ENCODE data around the gene BRDT. TPM values are rescaled to one million over a fixed set of nuclear protein-coding genes. Genes with fewer than 3 reads are reported as not detected.

BRDT gene
- total RNA-seq, 1 donor from 2014 or later: not detected

- Histone ChIP-seq H3K36me3 (ENCODE audit: control insufficient read depth, insufficient read depth, low read length) (no peaks in the 10 kb centered on the region), H3K4me3 (ENCODE audit: low read depth, low read length) (no peak overlapping the region), H3K27me3 (ENCODE audit: control insufficient read depth, insufficient read depth, low read length) (no peaks in the 10 kb centered on the region)
- DNase-seq (ENCODE audit: low read depth): no peak
- TF ChIP-seq, protein P1, sequence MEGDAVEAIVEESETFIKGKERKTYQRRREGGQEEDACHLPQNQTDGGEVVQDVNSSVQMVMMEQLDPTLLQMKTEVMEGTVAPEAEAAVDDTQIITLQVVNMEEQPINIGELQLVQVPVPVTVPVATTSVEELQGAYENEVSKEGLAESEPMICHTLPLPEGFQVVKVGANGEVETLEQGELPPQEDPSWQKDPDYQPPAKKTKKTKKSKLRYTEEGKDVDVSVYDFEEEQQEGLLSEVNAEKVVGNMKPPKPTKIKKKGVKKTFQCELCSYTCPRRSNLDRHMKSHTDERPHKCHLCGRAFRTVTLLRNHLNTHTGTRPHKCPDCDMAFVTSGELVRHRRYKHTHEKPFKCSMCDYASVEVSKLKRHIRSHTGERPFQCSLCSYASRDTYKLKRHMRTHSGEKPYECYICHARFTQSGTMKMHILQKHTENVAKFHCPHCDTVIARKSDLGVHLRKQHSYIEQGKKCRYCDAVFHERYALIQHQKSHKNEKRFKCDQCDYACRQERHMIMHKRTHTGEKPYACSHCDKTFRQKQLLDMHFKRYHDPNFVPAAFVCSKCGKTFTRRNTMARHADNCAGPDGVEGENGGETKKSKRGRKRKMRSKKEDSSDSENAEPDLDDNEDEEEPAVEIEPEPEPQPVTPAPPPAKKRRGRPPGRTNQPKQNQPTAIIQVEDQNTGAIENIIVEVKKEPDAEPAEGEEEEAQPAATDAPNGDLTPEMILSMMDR (IDR thresholded peaks at IDR 0.05; ENCODE audit: insufficient read depth, low read length, severe bottlenecking): no peak
- FAIRE-seq: no peak
Measured at GRCh38 chr1:91928026-91928425, 21.2 kb upstream of the BRDT start.

- TF ChIP-seq, protein P1 (IDR thresholded peaks at IDR 0.05; ENCODE audit: insufficient read depth, low read length, severe bottlenecking): no peak
Measured at GRCh38 chr1:91929250-91929649, 20.0 kb upstream of the BRDT start.

GRCh38 chr1:91937613-91938012, 11.6 kb upstream of the BRDT start:
- Histone ChIP-seq H3K4me3 (ENCODE audit: low read depth, low read length) (no peak overlapping the region), H3K27me3 (ENCODE audit: control insufficient read depth, insufficient read depth, low read length) (no peaks in the 10 kb centered on the region), H3K36me3 (ENCODE audit: control insufficient read depth, insufficient read depth, low read length) (no peaks in the 10 kb centered on the region)
- DNase-seq (ENCODE audit: low read depth) (no peak), FAIRE-seq (no peak)
- TF ChIP-seq, protein P1 (IDR thresholded peaks at IDR 0.05; ENCODE audit: insufficient read depth, low read length, severe bottlenecking): no peak

More at GRCh38 chr1:91929250-91929649, 20.0 kb upstream of the BRDT start:
- FAIRE-seq (no peak), DNase-seq (ENCODE audit: low read depth) (no peak)
- Histone ChIP-seq H3K36me3 (ENCODE audit: control insufficient read depth, insufficient read depth, low read length) (no peaks in the 10 kb centered on the region), H3K27me3 (ENCODE audit: control insufficient read depth, insufficient read depth, low read length) (no peaks in the 10 kb centered on the region), H3K4me3 (ENCODE audit: low read depth, low read length) (no peak overlapping the region)

GRCh38 chr1:91940496-91940895, 8.7 kb upstream of the BRDT start:
- Histone ChIP-seq H3K27me3 (ENCODE audit: control insufficient read depth, insufficient read depth, low read length) (no peaks in the 10 kb centered on the region), H3K4me3 (ENCODE audit: low read depth, low read length) (no peak overlapping the region), H3K36me3 (ENCODE audit: control insufficient read depth, insufficient read depth, low read length) (no peaks in the 10 kb centered on the region)
- TF ChIP-seq, protein P1 (IDR thresholded peaks at IDR 0.05; ENCODE audit: insufficient read depth, low read length, severe bottlenecking): no peak
- DNase-seq (ENCODE audit: low read depth) (no peak), FAIRE-seq (no peak)

GRCh38 chr1:91944087-91944486, 5.1 kb upstream of the BRDT start:
- H3K36me3 ChIP-seq (ENCODE audit: control insufficient read depth, insufficient read depth, low read length): no peaks in the 10 kb centered on the region
- H3K27me3 ChIP-seq (ENCODE audit: control insufficient read depth, insufficient read depth, low read length): no peaks in the 10 kb centered on the region
- FAIRE-seq: no peak
- TF ChIP-seq, protein P1 (IDR thresholded peaks at IDR 0.05; ENCODE audit: insufficient read depth, low read length, severe bottlenecking): no peak
- DNase-seq (ENCODE audit: low read depth): peak; percentile 9
- H3K4me3 ChIP-seq (ENCODE audit: low read depth, low read length): no peak overlapping the region

DNA sequence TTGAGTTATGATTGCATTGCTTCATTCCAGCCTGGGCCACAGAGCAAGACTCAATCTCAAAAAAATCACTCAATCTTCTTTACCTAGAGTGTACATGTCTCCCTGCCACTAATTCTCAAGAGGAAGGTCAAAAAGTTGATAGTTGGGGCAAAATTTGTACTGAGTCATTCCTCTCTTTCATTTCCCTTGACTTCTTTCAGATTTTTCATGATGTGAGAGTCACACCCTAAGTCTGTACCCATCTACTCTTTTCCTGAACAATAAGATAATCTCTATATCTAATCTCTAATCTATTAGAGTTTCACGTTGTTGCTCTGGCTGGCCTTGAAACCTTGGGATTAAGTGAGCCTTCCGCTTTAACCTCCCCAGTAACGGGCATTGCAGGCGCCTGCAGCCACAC, 1.1 kb upstream of the BRDT start:
- Histone ChIP-seq H3K27me3 (ENCODE audit: control insufficient read depth, insufficient read depth, low read length) (no peaks in the 10 kb centered on the region), H3K36me3 (ENCODE audit: control insufficient read depth, insufficient read depth, low read length) (no peaks in the 10 kb centered on the region), H3K4me3 (ENCODE audit: low read depth, low read length) (no peak overlapping the region)
- FAIRE-seq: no peak
- no peak for DNase-seq (ENCODE audit: low read depth)
- TF ChIP-seq, protein P1 (IDR thresholded peaks at IDR 0.05; ENCODE audit: insufficient read depth, low read length, severe bottlenecking): no peak

Measured in bronchial epithelial cell (primary cell).